OCI-LY3 (cell line): Measurements from ENCODE around the gene PACSIN2.

ENCODE experiments used
- CTCF ChIP-seq: fragments of 200-600, 300-600 bp; sonication (generic); IDR thresholded peaks from 2 replicates; pipeline ENCODE4 v1.5.1; 2014; ENCODE audit warnings: antibody characterized with exemption, low read length, low read depth
- EZH2phosphoT487 ChIP-seq: fragments of 200-600 bp; shearing (Covaris generic); IDR thresholded peaks from 2 replicates; pipeline ENCODE4 v1.6.1; 2018; ENCODE audit warnings: antibody characterized with exemption, mixed run types, low read depth

- TF ChIP-seq CTCF: no peak
- no peak for TF ChIP-seq EZH2phosphoT487
These were observed 149.4 kb downstream of the PACSIN2 start for GRCh38 chr22:42865536-42865935.
